Amniotic epithelial cell (primary cell): ENCODE results near the gene SLN.

Source experiments
- DNase-seq: peaks from one replicate; pipeline ENCODE4 v3.0.0-alpha.2; 2010; ENCODE audit warnings: low read depth

The SLN gene

DNA sequence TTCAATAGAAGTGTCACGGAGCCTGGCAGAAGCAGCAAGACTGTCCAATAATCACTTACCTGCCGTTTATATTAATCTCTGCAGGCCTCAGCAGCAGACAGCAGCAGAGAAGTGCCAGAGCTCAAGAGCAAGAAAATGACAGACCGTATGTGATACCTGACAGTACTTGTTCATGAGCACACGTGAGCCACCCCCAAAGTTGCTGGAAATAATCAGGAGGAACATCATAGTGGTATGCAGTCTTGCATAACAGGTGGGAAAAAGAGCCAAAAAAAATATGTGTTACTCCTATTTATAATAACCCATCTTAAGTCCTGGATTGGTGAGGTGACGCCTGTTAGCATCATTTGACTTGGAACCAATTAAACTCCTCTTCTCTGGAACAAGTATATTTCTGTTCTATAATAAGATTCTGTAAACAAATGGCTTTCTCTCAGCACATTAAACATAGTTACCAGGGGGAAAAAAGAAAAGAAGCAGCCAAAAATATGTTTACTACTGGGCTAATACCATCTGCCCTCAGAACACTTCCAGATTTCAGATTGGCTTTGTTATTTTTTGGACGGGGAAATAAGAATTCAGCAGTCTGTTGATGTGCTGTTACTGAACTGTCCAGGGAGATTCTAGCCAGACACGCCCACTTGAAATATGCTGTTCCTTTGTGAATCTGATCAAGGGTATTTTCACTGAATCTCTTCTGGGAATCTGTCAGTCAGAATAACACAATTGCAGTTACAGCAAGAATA lies 7.9 kb upstream of the SLN start:
- no peak for DNase-seq

DNA sequence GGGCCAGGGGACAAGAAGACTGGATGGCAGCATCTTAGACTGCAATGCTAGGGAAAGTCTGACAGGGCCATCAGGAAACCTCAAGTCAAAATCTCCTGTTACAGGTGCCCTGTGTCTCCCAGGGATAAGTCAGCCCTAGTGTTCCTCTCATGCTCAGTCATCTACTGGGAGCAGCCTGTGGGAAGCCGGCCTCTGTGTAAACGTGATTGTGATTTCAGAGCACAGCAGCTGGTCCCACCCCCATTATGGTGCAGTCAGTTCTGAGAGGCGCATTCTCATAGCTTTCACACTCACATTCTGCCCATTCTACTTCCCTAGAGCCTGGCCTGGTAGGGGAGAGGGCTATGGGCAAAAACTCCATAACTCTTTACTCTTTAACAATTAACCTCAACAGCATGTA lies 7.2 kb upstream of the SLN start:
- no peak for DNase-seq

GRCh38 chr11:107716884-107717532 lies 5.2 kb upstream of the SLN start:
- no peak for DNase-seq

DNA sequence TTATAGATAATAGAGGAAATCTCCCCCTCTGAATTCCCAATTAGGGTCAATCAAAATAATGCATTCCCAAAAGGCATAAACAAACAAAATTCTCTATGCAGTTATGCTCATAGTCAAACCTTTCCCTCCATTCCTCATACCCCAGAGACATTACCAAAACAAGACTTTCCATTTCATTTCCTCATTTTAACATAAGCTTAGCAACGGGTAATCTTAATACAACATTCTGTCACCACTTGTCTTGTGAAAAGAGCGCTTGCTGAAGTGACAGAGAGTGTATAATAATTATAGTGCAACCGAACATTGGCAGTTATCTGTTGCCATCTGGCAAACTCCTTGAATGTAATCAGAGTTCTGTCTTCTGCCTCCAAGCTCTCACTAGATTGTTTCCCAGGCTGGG lies 1.2 kb upstream of the SLN start:
- DNase-seq, result no peak

DNA sequence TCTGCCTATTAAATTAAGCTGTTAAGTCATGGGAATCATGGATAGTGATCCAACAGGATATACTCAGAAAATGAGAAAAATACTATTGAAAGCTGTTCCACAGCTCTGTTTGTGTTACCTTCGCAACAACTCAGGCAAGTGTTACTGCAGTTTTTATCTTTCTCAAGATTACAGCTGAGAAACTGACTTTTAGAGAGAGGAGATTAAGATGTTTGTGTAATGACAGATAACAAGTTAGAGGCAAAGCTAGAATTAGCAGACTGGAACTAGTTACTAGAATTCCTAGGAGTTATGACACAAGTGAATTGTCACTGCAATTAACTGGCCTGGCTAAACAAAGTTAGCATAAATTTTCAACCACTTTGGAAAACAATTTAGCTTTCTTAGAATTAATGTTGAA lies 1.6 kb downstream of the SLN start:
- DNase-seq, result peak; percentile 42

GRCh38 chr11:107708792-107709191 lies 3.1 kb downstream of the SLN start:
- DNase-seq, result no peak

GRCh38 chr11:107707807-107708206 lies 4.0 kb downstream of the SLN start:
- no peak for DNase-seq

- no peak for DNase-seq
Observed at GRCh38 chr11:107707215-107707671, 4.6 kb downstream of the SLN start.

DNA sequence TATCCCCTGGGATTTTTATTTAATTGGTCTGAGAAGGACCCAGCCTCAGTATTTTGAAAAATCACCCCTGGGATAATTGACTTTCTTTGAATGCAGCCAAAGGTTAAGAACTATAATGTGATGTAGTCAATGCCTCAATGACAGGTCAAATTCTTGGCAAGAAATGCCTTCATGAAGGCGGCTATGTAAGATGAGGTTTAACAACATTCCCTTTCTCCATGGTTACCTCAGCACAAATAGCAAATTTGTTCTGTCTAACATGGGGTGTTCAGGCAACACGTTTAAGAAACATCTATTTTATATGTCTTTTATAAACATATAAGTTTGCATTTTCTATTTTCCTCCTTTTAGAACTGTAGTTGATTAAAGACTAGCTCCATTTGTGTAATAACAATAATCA lies 5.3 kb downstream of the SLN start:
- no peak for DNase-seq

GRCh38 chr11:107705027-107705426 lies 6.8 kb downstream of the SLN start:
- peak; percentile 91 for DNase-seq

GRCh38 chr11:107704451-107704850 lies 7.4 kb downstream of the SLN start:
- peak; percentile 35 for DNase-seq

GRCh38 chr11:107702723-107703122 lies 9.1 kb downstream of the SLN start:
- DNase-seq, result no peak

- DNase-seq, result no peak
Observed at GRCh38 chr11:107702109-107702660, 9.7 kb downstream of the SLN start.

DNA sequence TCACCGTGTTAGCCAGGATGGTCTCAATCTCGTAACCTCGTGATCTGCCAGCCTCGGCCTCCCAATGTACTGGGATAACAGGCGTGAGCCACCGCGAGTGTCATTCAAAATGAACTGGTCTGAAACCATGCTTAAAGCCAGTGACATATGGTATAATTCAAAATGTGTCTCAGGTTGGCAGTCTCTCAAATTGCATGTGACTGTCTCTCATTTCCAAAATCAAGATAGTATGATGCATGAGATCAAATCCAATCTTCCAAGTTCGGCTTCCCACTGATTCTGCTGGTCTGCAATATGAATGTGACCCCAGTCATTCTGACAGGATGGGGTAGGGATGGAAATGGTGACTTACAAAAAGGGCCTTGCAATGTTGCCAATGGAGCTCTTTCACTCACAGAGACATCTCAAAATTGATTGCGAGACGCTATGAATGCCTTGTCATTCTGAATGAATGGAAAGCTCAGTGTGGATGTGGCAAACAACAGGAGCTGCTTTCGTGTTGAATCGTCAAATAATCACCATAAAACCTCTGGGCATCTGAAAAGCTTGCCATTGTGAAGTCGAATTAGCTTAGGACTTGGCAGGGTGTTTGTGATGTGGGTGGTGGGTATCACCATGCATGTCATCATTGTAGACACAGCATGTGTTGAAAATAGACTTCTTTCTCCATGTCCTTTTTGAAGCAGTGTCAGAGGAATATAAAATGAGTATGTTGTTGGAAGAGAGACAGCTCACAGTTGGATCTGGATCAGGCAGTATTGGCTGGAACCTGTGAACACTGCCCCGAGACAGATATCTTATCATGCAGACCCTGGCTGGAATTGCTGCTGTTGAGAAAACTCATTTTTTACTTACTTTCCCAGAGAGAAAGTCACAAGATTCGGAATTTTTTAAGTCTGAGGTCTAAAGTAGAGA lies 12.2 kb downstream of the SLN start:
- no peak for DNase-seq

DNA sequence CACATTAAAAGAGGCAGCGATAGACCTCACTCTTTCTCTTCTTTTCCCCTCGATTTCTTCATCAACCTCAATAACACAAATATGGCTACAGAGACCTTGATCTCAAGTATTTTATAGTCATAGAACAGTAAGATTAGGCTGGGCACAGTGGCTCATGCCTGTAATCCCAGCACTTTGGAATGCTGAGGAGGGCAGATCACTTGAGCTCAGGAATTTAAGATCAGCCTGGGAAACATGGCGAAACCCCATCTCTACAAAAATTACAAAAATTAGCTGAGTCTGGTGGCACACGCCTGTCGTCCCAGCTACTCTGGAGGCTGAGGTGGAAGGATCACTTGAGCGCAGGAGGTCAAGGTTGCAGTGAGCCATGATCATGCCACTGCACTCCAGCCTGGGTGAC lies 14.6 kb downstream of the SLN start:
- DNase-seq, result no peak

- DNase-seq, result peak; percentile 95
Observed at GRCh38 chr11:107696140-107696539, 15.7 kb downstream of the SLN start.

DNA sequence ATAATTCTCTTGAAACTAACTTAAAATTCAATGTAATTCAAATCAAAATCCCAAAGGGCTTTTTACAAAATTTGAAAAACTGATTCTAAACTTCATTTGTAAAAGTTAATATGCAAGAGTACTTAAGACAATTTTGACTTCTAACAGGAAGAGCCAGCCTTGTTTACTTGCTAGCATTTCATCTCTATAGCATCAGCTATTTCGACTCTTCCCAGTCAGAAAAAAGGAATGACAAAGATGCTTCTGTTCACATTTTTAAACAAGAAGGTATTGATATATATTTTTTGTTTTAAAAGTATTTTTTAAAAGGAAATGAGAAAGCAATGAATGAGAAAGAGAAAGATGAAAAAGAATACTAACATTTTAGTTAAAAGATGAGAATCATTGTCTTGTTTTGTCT lies 16.4 kb downstream of the SLN start:
- no peak for DNase-seq

- DNase-seq, result peak; percentile 40
Observed at GRCh38 chr11:107691000-107691750, 20.7 kb downstream of the SLN start.

GRCh38 chr11:107689317-107690202 lies 22.3 kb downstream of the SLN start:
- peak; percentile 51 for DNase-seq

- no peak for DNase-seq
Observed at GRCh38 chr11:107688322-107688918, 23.4 kb downstream of the SLN start.
